Skeletal muscle tissue (tissue), 4 donors: ENCODE results near the gene DENND1C. TPM values are rescaled to one million over a fixed set of nuclear protein-coding genes. Genes with fewer than 3 reads are reported as not detected.

ENCODE experiments used
- H3K27ac ChIP-seq: one replicate; pipeline ENCODE4 v1.7.0; 2013; ENCODE audit warnings: mild to moderate bottlenecking, low read depth, low read length, inconsistent platforms
- H3K27me3 ChIP-seq, 3 donors: one replicate each; pipeline ENCODE4 v1.7.0; 2013; ENCODE audit warnings: low read length in 3 of 3; ENCODE audit not compliant: control insufficient read depth in 3 of 3, insufficient read depth in 3 of 3
- H3K36me3 ChIP-seq, 3 donors: one replicate each; pipeline ENCODE4 v1.7.0; 2013; ENCODE audit warnings: low read length in 3 of 3; ENCODE audit not compliant: control insufficient read depth in 3 of 3, insufficient read depth in 3 of 3
- H3K4me1 ChIP-seq, 3 donors: one replicate each; pipeline ENCODE4 v1.7.0; 2013; ENCODE audit warnings: low read length in 3 of 3, mild to moderate bottlenecking in 3 of 3; ENCODE audit not compliant: control insufficient read depth in 3 of 3, insufficient read depth in 3 of 3
- H3K4me3 ChIP-seq, 3 donors: one replicate each; pipeline ENCODE4 v1.7.0; 2013; ENCODE audit warnings: low read length in 3 of 3
- H3K9ac ChIP-seq, 3 donors: one replicate each; pipeline ENCODE4 v1.7.0; 2013; ENCODE audit warnings: low read length in 3 of 3, mild to moderate bottlenecking in 3 of 3, moderate library complexity in 2 of 3, low read depth in 1 of 3
- H3K9me3 ChIP-seq, 3 donors: one replicate each; pipeline ENCODE4 v1.7.0; 2013; ENCODE audit warnings: low read length in 3 of 3; ENCODE audit not compliant: control insufficient read depth in 3 of 3
- total RNA-seq: library from RNA; depleted of rRNA; stranded (reverse); fragments of >200 nt; gene quantifications from one replicate; pipeline ENCODE4 v1.2.3, GENCODE V29; 2014
- donor health status: Osteomylitis.

The DENND1C gene
- not detected for total RNA-seq

DNA sequence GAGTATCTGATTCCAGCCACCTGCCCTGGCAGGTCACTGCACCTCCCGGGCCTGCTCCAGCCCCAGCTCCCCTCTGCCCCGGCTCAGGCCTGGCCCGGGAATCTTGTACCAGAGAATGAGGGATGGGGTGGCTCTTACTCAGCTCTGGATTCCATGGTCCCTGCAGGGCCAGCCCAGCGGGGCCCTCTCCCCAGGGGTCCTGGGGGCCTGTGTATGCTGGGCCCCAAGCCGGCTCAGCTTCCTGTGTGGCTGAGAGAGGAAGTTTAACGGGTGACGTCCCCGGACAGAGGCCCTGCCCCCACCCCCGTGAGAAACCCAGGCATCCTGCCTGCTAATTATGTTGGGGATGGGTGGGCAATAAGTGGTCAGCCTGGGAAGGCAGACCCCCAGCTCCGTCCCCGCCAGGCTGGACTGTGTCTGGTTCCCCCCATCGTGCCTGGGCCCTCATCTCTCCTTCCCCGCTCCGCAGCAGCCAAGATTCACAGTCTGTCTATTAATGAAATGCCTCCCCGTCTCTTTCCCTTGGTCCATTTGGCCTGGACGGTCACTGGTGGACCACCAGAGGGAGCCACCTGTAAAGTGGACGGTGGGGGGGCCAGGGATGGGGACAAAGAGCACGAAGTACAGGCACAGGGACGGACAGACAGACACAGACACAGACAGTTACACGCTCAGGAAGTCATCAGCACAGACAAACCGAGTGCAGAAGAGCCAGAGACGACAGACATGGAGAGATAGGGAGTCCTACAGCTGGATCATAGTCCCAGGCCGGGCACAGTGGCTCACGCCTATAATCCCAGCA, at the start of gene DENND1C:
DENND1C (minus strand) TSS at position 247 of the 802 bp plus-strand sequence; CDS start at position 155, 92 bp downstream.
- peak within 1 kb of the TSS in 1 of 3 donors; percentile 19 for H3K4me3 ChIP-seq
- no peaks in the 10 kb centered on the region for H3K36me3 ChIP-seq
- no peaks in the 10 kb centered on the region for H3K9me3 ChIP-seq
- H3K27ac ChIP-seq, result no peak within 1 kb of the TSS
- H3K4me1 ChIP-seq, result no peaks in the 10 kb centered on the region
- peaks cover 24 to 29% (median 24%) of the 10 kb centered on the region in 3 donors for H3K27me3 ChIP-seq
- H3K9ac ChIP-seq, result peak within 1 kb of the TSS in 1 of 3 donors; percentile 38

DNA sequence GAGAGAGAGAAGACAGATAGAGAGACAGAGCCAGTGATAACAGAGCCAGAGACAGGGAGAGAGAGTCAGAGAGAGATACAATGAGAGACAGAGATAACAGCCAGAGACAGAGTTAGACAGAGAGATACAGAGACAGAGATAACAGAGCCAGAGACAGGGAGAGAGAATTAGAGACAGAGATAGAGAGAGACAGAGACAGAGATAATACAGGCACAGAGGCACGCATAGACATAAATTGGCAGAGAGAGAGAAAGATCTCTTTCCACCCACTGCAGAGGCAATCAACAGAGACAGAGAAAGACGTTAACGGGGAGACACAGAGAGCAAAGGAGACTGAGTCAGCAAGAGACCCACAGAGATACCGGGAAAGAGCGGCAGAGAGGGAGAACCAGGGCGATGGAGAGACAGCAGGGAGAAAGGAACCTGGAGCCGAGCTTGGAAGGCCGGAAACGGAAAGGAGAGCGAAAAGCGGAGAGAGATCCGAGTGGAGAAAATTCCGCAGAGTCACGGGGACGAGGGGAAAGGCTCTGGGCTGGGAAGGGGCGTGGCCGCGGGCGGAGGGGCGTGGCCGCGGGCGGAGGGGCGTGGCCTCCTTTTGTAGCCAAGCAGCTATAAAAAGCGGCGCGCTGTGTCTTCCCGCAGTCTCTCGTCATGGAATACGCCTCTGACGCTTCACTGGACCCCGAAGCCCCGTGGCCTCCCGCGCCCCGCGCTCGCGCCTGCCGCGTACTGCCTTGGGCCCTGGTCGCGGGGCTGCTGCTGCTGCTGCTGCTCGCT, 49.0 kb upstream of the DENND1C start, which contains the start of gene TNFSF9:
TNFSF9 (plus strand) TSS at position 641 of the 777 bp plus-strand sequence; CDS start at position 652, 11 bp downstream.
- Histone ChIP-seq H3K9ac (peak within 1 kb of the TSS; percentile 86 to 96 (median 94)), H3K36me3 (no peaks in the 10 kb centered on the region), H3K27me3 (peaks cover 11 to 27% (median 14%) of the 10 kb centered on the region in 3 donors), H3K9me3 (no peaks in the 10 kb centered on the region), H3K27ac (peak within 1 kb of the TSS; percentile 86), H3K4me3 (peak within 1 kb of the TSS; percentile 89 to 99 (median 95)), H3K4me1 (peaks cover 11 to 33% (median 31%) of the 10 kb centered on the region in 3 donors)

DNA sequence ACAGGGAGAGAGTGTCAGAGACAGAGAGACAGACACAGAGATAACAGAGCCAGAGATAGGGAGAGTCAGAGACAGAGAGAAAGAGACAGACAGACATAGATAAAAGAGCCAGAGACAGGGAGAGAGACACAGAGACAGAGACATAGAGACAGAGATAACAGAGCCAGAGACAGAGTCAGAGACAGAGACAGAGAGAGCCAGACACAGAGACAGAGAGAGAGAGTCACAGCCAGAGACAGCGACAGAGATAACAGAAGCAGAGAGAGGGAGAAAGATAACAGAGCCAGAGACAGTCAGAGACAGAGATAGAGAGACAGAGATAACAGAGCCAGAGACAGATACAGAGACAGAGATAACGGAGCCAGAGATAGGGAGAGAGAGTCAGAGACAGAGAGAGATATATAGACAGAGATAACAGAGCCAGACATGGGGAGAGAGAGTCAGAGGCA, 48.4 kb upstream of the DENND1C start:
- Histone ChIP-seq H3K36me3 (no peaks in the 10 kb centered on the region), H3K4me1 (peaks cover 11 to 33% (median 31%) of the 10 kb centered on the region in 3 donors), H3K4me3 (peak overlapping the region; percentile 89 to 99 (median 95)), H3K9ac (peak overlapping the region; percentile 86 to 96 (median 94)), H3K27ac (peak overlapping the region; percentile 86), H3K9me3 (no peaks in the 10 kb centered on the region), H3K27me3 (peaks cover 11 to 27% (median 14%) of the 10 kb centered on the region in 3 donors)

GRCh38 chr19:6529351-6529750, 47.8 kb upstream of the DENND1C start:
- Histone ChIP-seq H3K9ac (peak overlapping the region in 1 of 3 donors; percentile 94), H3K36me3 (no peaks in the 10 kb centered on the region), H3K4me1 (peaks cover 11 to 33% (median 31%) of the 10 kb centered on the region in 3 donors), H3K9me3 (no peaks in the 10 kb centered on the region), H3K4me3 (peak overlapping the region in 1 of 3 donors; percentile 95), H3K27me3 (peaks cover 11 to 20% (median 14%) of the 10 kb centered on the region in 3 donors), H3K27ac (peak overlapping the region; percentile 7)

- Histone ChIP-seq H3K4me1 (peaks cover 11 to 33% (median 31%) of the 10 kb centered on the region in 3 donors), H3K9ac (no peak overlapping the region), H3K9me3 (no peaks in the 10 kb centered on the region), H3K27me3 (peaks cover 11 to 20% (median 14%) of the 10 kb centered on the region in 3 donors), H3K36me3 (no peaks in the 10 kb centered on the region), H3K27ac (peak overlapping the region; percentile 7), H3K4me3 (no peak overlapping the region)
Observed at GRCh38 chr19:6528544-6529121, 47.0 kb upstream of the DENND1C start.

- Histone ChIP-seq H3K27me3 (peaks cover 11 to 20% (median 14%) of the 10 kb centered on the region in 3 donors), H3K9ac (no peak overlapping the region), H3K27ac (no peak overlapping the region), H3K36me3 (no peaks in the 10 kb centered on the region), H3K9me3 (no peaks in the 10 kb centered on the region), H3K4me1 (peaks cover 11 to 33% (median 31%) of the 10 kb centered on the region in 3 donors), H3K4me3 (no peak overlapping the region)
Observed at GRCh38 chr19:6527893-6528543, 46.4 kb upstream of the DENND1C start.

- Histone ChIP-seq H3K9ac (no peak overlapping the region), H3K4me1 (peaks cover 4 to 8% (median 7%) of the 10 kb centered on the region in 3 donors), H3K27me3 (peaks cover 0 to 7% (median 0%) of the 10 kb centered on the region in 3 donors), H3K9me3 (no peaks in the 10 kb centered on the region), H3K4me3 (no peak overlapping the region), H3K36me3 (no peaks in the 10 kb centered on the region), H3K27ac (no peak overlapping the region)
Observed at GRCh38 chr19:6524311-6524710, 42.7 kb upstream of the DENND1C start.

DNA sequence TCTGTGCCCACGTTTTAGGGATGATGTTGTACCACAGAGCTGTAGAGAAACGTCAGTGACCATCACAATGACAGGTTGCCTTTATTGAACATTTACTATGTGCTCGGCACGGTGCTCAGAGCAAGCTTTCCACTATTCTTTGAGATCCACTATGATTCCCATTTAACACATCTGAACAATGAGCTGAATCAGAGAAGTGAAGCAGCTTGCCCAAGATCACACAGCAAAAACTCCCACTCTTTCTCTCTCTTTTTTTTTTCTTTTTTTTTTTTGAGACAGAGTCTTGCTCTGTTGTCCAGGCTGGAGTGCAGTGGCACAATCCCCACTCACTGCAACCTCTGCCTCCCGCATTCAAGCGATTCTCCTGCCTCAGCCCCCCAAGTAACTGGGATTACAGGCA, 41.1 kb upstream of the DENND1C start:
- Histone ChIP-seq H3K9ac (no peak overlapping the region), H3K27ac (no peak overlapping the region), H3K4me3 (no peak overlapping the region), H3K4me1 (peaks cover 0 to 5% (median 2%) of the 10 kb centered on the region in 3 donors), H3K27me3 (peaks cover 0 to 7% (median 0%) of the 10 kb centered on the region in 3 donors), H3K9me3 (no peaks in the 10 kb centered on the region), H3K36me3 (no peaks in the 10 kb centered on the region)
